ENCODE measurements around the gene STK32B.

STK32B gene

DNA sequence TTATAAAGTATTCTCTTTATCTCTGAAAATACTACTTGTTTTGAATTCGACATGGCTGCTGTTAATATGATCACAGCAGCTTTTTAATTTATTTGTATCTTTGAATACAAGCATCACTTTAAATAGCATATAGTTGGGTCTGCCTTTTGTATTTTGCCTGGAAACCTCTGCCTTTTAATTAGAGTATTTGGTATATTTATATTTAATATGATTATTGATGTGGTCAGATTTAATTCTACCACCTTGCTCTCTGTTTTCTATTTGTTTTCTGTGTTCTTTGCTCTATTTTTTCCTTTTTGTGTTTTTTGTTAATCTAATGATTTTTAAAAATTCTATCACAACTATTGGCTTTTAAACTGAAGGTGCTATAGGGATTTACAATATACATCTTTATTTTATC is 21.7 kb downstream of the STK32B start:
- DNase-seq: no peak

DNA sequence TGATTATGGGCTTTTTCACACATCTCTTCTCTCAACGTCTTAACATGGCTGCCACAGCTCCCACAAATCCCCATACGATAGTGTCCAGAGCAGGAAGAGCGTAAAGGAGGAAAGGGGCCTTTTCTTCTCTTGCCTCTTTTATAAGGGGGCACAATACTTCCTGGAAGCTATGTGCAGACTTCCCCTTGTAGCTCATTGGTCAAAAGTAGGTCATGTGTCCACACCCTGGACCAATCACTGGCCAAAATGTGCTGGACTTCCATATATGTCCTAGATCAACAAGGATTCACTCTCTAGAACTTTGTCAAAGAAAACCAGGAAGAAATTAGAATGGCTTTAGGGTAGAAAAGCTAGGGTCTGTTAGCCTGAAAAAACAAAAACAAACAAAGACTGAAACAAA is 26.7 kb downstream of the STK32B start:
- DNase-seq: no peak

- DNase-seq: no peak
Measured at GRCh38 chr4:5079581-5079980, 28.3 kb downstream of the STK32B start.

DNA sequence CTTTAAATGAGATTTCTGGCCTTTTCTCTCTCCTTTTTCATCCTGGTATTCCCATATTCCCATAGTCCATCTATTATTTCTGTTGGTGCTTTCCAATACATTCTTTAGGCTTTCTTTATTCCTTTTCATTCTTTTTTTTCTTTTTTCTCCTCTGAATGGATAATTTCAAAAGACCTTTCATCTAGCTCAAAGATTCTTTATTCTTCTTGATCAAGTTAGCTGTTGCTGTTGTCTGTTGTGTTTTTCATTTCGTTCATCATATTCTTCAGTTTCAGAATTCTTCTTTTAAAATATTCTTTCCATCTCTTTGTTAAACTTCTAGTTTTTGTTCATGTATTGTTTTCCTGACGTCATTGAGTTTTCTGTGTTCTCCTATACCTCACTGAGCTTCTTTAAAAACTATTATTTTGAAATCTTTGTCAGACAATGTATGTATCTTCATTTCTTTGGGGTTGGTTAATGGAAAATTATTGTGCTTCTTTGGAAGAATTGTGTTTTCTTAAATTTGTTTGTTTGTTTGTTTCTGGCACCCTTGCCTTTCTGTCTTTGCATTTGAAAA is 30.2 kb downstream of the STK32B start:
- DNase-seq: no peak

DNA sequence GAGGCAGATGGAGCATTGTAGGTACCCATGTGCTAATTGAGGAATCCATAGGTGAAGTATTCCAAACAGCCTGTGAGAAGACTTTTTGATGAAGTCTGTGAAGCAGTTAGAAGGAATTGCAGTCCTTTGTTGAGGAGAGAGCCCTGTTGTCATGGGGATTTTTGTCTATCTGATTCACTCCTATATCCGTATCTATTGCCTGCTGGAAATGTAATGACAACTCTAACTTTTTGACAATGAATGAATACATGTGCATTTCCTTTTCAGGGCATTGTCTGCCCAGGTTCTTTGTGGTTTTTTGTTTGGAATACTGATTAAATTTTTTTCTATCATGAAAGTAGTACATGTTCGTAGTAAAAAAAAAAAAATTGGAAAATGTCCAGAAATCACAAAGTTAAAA is 31.1 kb downstream of the STK32B start:
- DNase-seq: no peak

GRCh38 chr4:5084911-5085475 is 33.7 kb downstream of the STK32B start:
- no peak for DNase-seq

DNA sequence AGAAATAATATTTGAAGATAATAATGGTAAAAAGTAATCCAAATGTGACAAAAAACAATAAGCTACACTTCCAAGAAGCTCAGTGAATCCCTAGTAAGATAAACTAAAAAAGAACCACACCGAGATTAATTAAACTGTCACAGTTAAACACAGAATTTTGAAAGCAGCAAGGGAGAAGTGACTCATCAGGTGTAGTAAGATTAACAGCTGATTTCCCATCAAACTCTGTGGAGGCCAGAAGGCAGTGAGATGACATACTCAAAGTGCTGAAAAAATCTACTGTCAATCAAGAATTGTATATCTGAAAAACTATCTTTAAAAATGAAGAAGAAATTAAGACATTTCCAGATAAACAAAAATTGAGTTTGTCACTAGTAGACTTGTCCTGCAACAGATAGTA is 35.3 kb downstream of the STK32B start:
- no peak for DNase-seq

GRCh38 chr4:5096261-5096660 is 45.0 kb downstream of the STK32B start:
- no peak for DNase-seq

- no peak for DNase-seq
Measured at GRCh38 chr4:5098176-5098575, 46.9 kb downstream of the STK32B start.

DNA sequence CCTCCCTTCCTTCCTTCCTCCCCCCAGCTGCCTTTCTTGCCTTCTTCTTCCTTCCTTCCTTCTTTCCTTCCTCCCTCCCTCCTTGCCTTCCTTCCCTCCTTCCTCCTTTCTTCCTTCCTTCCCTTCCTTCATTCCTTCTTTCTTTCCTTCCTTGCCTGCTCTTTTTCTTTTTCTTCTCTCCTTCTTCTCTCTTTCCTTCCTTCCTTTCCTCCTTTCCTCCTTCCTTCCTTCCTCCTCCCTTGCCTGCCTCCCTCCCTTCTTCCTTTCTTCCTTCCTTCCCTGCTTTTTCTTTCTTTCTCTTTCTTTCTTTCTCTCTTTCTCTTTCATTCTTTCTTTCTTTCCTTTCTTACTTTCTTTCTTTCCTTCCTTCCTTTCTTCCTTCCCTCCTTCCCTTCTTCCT is 49.1 kb downstream of the STK32B start:
- no peak for DNase-seq

- DNase-seq: no peak
Measured at GRCh38 chr4:5100986-5101385, 49.7 kb downstream of the STK32B start.

GRCh38 chr4:5101571-5101970 is 50.3 kb downstream of the STK32B start:
- no peak for DNase-seq

DNA sequence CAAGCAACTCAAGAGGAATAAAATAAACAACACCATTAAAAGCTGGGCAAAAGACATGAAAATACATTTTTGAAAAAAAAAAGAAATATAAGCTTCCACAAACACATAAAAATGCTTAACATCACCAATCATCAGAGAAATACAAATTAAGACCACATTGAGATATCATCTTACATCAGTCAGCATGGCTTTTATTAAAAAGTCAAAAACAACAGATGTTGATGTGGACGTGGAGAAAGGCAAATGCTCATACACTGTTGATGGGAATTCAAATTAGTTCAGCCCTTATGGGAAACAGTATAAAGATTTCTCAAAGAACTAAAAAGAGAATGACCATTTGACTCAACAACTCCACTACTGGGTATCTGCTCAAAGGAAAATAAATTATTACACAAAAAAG is 59.6 kb downstream of the STK32B start:
- DNase-seq: no peak

GRCh38 chr4:5112333-5113095 is 61.2 kb downstream of the STK32B start:
- DNase-seq: no peak

DNA sequence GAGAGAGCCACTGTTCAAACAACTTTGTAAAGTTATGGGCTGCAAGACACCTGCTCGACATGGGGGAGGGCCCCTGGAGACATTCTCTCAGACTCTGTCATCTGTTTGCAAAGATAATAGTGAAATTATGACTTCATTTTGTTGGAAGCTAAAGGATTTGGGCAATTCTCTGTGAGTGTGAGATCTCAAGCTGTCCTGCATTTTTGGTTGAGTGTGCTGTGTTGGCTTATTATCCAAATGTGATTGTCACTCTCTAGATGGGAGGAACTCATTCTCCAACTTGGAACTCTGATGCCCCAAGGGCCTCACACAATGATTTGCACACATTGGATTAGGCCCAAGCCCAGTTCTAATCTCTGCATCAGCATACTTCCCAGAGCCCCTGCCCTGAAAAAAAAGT is 63.7 kb downstream of the STK32B start:
- no peak for DNase-seq

DNA sequence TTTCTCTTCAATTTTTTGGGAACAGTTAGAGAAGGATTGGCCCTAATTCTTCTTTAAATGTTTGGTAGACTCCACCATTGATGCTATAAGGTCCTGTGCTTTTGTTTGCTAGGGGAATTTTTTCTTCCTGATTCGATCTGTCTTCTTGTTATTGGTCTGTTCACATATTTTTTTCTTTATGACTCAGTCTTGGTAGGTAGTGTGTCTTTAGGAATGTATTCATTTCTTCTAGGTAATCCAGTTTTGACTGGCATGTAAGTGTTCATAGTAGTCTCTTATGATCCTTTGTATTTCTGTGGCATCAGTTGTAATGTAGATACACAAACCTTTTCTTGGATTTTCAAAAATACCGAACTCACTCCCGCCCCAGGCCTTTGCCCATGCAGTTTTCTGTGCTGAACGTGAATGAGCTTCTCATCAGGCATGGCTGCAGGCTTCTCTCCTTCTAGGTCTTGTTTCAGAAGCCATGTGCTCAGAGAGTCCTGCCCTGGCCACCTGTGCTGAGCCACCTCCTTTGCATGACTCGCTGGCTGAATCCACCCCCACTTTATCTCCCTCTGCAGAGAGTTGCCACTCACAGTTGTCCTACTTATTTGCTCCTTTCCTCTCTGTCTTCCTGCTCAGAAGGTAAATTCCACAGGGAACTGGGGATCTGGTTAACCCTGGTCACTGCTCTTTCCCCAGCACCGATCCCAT is 67.0 kb downstream of the STK32B start:
- DNase-seq: no peak

DNA sequence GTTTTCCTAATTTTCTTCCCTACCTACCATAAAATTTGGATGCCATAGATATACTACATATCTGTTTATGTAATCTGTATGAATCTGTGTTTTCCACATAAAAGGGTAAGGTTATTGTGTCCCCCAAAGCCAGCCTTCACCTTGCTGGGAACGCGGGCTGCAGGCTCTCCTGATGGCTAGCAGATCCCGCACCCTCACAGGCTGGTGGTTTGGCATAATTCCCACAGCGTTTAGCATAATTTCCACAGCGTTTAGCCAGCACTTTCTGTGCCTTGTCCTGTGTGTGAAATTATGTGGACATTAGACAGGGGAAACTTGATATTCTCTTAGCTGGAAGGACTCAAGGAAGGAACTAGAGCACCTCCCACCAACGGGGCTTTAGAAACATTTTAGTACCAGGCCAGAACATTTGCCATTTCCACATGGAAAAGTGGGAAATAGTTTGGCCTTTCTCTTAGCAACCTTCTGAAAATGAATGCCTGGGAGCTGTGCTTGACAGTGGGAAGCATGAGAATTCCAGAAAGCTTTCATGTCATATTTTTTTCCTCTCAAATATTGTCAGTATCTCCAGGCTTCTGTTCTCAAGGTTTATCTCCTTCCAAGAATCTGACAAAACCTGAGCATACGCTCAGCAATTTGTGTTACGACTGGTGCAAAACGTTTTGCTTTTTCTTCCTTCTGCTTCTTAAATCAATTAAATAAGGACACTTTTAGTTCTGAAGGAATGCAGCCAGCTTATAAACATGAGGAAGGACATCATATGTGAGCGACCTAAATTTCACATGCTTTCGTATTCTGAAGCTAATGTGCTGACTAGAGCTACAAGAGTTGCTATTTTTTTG is 67.9 kb downstream of the STK32B start:
- DNase-seq: no peak

- DNase-seq: no peak
Measured at GRCh38 chr4:5120067-5120466, 68.8 kb downstream of the STK32B start.

- DNase-seq: no peak
Measured at GRCh38 chr4:5120468-5120867, 69.2 kb downstream of the STK32B start.

DNA sequence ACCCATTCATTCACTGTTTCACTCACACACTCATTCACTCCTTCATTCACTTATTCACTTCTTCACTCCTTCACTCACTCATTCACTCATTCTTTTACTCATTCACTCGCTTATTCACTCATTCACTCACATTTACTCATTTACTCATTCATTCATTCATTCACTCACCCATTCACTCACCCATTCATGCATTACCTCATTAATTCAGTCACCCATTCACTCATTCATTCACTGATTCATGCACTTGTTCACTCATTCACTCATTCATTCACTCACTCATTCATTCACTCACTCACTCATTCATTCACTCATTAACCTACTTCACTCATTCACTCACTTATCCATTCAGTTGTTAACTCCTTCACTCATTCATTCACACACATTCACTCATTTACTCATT is 70.8 kb downstream of the STK32B start:
- DNase-seq: no peak

GRCh38 chr4:5124876-5125275 is 73.6 kb downstream of the STK32B start:
- DNase-seq: no peak

- no peak for DNase-seq
Measured at GRCh38 chr4:5125321-5125720, 74.0 kb downstream of the STK32B start.

DNA sequence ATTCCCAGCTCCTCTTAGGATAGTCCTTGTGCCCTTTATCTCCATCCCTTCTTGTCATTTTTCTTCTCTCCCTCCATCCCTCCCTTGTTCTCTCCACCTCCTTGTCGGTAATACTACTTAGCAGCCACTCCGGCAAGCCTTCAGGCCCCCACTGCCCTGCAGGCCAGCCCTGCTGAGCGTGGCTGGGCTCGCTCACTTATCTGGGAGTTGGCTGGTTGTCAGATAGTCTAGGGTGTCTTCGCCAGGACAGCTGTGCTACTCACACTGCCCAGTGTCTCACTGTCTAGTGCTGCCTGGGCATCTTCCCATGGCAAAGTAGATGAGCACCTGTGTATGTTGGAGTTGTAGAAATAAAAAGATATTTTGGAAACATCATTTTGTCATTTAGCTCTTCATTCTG is 75.0 kb downstream of the STK32B start:
- DNase-seq: no peak
